Measurements from ENCODE around the gene ACADVL.

Gene ACADVL

DNA sequence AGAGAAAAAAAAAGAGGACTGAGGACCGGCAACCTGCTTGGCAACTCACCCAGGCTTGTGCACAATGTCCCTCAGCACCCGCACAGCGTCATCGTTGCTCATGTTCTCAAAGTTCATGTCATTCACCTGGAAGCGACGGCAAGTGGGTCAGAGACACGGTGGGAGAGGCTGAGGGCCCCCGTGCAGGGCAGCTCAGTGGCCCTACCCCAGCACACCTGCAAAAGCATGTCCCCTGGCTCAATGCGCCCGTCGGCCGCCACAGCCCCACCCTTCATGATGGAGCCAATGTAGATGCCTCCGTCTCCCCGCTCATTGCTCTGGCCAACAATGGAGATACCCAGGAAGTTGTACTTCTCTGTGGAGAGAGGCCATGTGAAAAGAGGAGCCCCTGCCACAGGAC is 9.2 kb downstream of the ACADVL start:
- TF ChIP-seq, protein P1, sequence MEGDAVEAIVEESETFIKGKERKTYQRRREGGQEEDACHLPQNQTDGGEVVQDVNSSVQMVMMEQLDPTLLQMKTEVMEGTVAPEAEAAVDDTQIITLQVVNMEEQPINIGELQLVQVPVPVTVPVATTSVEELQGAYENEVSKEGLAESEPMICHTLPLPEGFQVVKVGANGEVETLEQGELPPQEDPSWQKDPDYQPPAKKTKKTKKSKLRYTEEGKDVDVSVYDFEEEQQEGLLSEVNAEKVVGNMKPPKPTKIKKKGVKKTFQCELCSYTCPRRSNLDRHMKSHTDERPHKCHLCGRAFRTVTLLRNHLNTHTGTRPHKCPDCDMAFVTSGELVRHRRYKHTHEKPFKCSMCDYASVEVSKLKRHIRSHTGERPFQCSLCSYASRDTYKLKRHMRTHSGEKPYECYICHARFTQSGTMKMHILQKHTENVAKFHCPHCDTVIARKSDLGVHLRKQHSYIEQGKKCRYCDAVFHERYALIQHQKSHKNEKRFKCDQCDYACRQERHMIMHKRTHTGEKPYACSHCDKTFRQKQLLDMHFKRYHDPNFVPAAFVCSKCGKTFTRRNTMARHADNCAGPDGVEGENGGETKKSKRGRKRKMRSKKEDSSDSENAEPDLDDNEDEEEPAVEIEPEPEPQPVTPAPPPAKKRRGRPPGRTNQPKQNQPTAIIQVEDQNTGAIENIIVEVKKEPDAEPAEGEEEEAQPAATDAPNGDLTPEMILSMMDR (IDR thresholded peaks at IDR 0.05): no peak

DNA sequence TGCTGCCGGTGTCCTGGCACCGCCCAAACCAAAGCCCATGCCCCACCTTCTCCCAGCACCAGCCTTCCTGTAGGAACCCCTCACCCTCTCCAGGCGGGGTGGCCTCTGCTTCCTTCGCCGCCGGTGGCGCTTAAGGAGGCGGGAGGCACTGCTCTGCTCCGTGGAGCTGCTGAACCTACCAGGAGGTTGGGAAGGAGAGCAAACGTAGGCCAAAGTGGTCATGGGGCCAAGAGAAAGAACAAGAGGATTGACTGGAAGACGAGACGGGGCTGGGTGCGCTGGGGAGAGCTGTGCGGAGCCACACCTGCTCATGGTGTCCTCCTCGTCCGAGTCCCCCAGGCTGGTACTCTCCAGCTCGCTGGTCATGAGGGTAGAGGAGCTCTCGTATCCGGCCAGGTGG is 9.8 kb downstream of the ACADVL start:
- TF ChIP-seq, protein P1 (IDR thresholded peaks at IDR 0.05): no peak

DNA sequence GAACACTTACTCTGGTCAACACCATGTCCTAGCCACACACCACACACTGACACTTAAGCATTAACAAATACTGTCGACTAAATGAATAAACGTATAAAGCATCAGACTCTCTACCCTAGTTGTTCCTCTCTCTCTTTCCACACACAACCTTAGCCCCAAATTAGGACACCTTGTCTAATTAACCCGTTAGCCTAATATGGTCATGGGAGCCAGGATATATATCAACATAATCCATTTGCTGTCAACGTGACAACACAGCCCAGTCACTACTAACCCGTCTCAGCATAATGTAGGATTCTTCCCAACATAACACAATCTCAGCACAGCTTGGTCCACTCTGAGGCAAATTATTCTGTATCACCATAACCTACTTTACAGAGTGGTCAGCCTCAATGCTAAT is 12.4 kb downstream of the ACADVL start:
- TF ChIP-seq, protein P1 (IDR thresholded peaks at IDR 0.05): no peak

DNA sequence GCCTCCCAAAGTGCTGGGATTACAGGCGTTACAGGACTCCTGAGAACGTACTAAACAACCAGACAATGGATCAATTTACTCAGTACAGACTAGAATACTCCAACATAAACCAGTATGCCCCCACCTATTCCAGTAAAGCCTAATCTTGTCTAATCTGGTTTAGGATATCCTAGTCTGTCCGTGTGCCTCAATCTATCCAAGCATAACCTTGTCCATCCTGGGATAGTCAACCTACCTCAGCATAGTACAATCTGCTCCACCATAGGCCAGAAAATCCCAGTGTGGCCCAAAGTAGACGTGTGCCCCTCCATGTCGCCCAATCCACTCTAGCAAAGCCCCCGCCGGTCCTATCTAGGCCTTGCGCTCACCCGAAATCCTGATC is 14.0 kb downstream of the ACADVL start:
- TF ChIP-seq, protein P1 (IDR thresholded peaks at IDR 0.05): no peak

DNA sequence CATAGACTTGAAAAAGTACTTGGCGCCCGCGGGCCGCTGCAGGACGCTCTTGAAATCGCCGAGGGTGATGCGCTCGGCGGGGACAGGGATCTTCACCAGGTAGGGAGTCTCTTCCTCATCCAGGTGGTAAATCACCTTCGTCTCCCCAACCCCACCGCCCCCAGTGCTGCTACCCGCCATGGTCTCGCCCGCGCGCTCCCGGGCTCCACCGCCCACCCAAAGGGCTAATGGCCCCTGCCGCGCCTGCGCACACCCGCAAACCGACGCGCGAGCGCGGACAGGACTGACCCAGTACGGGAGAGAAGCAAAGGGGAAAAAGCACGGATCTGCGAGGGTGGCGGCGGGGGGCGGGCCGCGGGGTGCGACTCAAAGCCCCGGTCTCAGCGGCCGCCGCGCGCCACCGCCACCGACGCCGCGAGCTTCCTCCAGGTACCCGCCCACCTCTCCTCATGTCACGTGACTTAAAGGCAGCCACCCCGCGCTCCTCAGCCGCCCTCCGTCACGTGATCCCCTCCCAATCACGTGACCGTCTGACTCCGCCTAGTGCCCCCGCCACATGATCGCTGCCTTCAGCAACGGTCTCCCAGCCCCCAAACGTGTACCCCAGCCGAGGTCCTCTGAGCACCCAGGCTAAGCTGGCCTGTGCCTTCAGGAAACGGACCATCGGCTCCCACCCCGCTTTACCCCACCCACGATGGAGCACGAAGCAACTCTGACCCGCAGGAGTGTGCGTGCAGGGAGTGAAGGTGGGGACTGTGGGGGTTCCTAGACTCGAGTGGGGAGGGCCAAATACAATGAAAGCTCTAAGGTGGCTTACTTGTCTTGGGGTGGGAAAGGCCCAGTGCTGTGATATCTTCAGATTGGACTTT is 14.6 kb downstream of the ACADVL start, which contains the start of gene DVL2:
Gene DVL2, minus strand, starts transcription at position 435 of the 869 bp plus-strand sequence. Its CDS starts 255 bp downstream, at position 180.
- TF ChIP-seq, protein P1 (IDR thresholded peaks at IDR 0.05): no peak

DNA sequence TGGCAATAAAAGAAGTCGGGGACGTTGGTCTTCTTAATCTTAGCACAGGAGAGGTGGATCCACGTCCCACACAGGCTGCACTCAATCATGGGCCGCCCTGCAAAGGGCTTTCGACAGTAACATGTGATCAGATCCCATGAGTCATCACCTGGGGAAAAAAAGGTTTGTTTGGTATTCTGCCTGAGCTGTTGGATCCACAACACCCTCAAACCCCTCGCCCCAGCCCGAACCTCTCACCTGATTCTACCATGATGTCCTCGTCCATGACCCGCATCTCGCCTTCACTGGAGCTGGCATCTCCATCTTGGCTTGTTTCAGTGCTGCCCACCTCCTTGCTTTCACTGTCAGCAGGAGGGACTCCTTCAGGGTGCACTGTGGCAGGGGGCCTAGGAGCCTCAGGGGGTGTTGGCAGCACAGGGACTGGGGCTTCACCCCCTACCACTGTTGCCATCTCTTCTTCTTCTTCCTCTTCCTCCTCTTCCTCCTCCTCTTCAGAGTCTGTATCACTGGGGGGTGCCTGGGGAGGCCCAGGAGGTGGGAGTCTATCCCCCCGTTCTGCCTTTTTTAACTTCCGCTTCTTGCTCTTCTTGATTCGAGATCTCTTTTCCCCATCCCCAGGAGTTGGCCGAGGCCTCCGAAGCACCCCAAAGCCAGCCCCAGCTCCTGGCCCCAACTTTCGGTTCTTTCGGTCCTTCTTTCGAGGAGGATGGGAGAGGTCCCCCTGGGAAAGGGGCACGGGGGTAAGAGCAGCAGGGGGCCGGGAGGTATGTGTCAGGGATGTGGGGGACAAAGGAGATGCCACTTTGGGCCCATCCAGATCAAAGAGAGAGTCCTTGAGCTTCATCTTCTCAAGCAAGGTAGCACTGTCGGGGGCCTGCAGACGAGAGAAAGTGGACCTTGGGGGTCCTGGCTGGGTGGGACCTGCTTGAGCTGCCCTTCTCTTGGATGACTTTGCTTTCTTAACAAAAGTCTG is 16.2 kb downstream of the ACADVL start:
- TF ChIP-seq, protein P1 (IDR thresholded peaks at IDR 0.05): no peak

DNA sequence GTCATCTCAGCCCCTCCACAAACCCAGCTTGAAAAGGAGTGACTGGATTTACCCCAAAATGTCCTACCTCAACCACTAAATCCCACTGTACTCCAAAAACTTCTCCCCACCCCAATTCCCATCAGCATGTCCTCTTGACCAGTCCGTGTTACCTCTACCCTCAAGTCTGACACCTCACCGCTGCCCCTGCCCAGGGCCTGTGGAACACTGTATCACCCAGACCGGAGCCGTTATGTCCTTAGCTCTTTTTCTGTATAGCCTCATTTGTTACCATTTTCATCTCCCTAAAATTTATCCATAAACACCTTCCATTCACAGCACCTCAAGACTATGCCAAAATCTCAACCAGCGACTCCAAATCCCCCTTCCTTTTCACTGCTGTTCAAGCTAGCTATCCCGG is 17.1 kb downstream of the ACADVL start:
- TF ChIP-seq, protein P1 (IDR thresholded peaks at IDR 0.05): no peak
